MM.1S (cell line): ENCODE measurements around the gene SLC8B1.

Source experiments
- DNase-seq: peaks from one replicate; pipeline ENCODE4 v3.0.0-alpha.2; 2015
- H2AFZ ChIP-seq: fragments of 300-600 bp; sonication (generic); 2 replicates; pipeline ENCODE4 v1.6.0; 2016; ENCODE audit warnings: antibody characterized with exemption, low read length
- H3F3A ChIP-seq: fragments of 300-600 bp; sonication (generic); 2 replicates; pipeline ENCODE4 v1.6.1; 2016; ENCODE audit warnings: mild to moderate bottlenecking, antibody characterized with exemption, low read length, moderate library complexity, mixed read lengths; ENCODE audit not compliant: insufficient read depth
- H3K27ac ChIP-seq: fragments of 300-600 bp; sonication (generic); 2 replicates; pipeline ENCODE4 v1.5.1; 2016; ENCODE audit warnings: mild to moderate bottlenecking, low read length
- H3K27me3 ChIP-seq: fragments of 300-600 bp; sonication (generic); replicated peaks from 2 replicates; pipeline ENCODE4 v1.6.0; 2016; ENCODE audit warnings: low read length; ENCODE audit not compliant: insufficient read depth
- H3K36me3 ChIP-seq: fragments of 300-600 bp; sonication (generic); replicated peaks from 2 replicates; pipeline ENCODE4 v1.6.1; 2016; ENCODE audit warnings: mild to moderate bottlenecking, low read length, mixed read lengths; ENCODE audit not compliant: insufficient read depth
- H3K4me1 ChIP-seq: fragments of 300-600 bp; sonication (generic); 2 replicates; pipeline ENCODE4 v1.6.1; 2016; ENCODE audit warnings: low read length, mixed read lengths
- H3K4me2 ChIP-seq: fragments of 300-600 bp; sonication (generic); 2 replicates; pipeline ENCODE4 v1.6.0; 2016; ENCODE audit warnings: low read depth, low read length
- H3K4me3 ChIP-seq: fragments of 300-600 bp; sonication (generic); 2 replicates; pipeline ENCODE4 v1.5.1; 2016; ENCODE audit warnings: low read length, mixed read lengths
- H3K79me2 ChIP-seq: fragments of 300-600 bp; sonication (generic); 2 replicates; pipeline ENCODE4 v1.6.1; 2016; ENCODE audit warnings: mixed run types, low read length, mixed read lengths
- H3K9ac ChIP-seq: fragments of 300-600 bp; sonication (generic); 2 replicates; pipeline ENCODE4 v1.6.1; 2016; ENCODE audit warnings: low read length, mixed read lengths
- H3K9me2 ChIP-seq: fragments of 300-600 bp; sonication (generic); replicated peaks from 2 replicates; pipeline ENCODE4 v1.6.1; 2016; ENCODE audit warnings: mild to moderate bottlenecking, low read length, mixed read lengths; ENCODE audit not compliant: insufficient read depth
- H3K9me3 ChIP-seq: fragments of 300-600 bp; sonication (generic); replicated peaks from 2 replicates; pipeline ENCODE4 v1.6.1; 2016; ENCODE audit warnings: mild to moderate bottlenecking, low read length, mixed read lengths; ENCODE audit not compliant: insufficient read depth
- H4K20me1 ChIP-seq: fragments of 300-600 bp; sonication (generic); 2 replicates; pipeline ENCODE4 v1.6.1; 2016; ENCODE audit warnings: mild to moderate bottlenecking, low read length, moderate library complexity, mixed read lengths; ENCODE audit not compliant: insufficient read depth
- EZH2 ChIP-seq: fragments of 300-600 bp; sonication (generic); optimal IDR thresholded peaks from 2 replicates; pipeline ENCODE3; 2017; ENCODE audit warnings: low read depth, mild to moderate bottlenecking, antibody characterized with exemption, low read length, mixed read lengths
- EZH2phosphoT487 ChIP-seq: fragments of 300-600 bp; sonication (generic); IDR thresholded peaks from 2 replicates; pipeline ENCODE4 v1.6.1; 2018; ENCODE audit warnings: antibody characterized with exemption, low read length
- TF ChIP-seq, protein P1 (sequence below): fragments of 300-600 bp; sonication (generic); IDR thresholded peaks from 2 replicates; pipeline ENCODE4 v1.5.1; 2016; ENCODE audit warnings: antibody characterized with exemption, low read length, mixed read lengths

The SLC8B1 gene

GRCh38 chr12:113266106-113266895 lies 68.6 kb downstream of the SLC8B1 start:
- Histone ChIP-seq H2AFZ (no peak overlapping the region), H3K4me1 (no peaks in the 10 kb centered on the region), H3K27me3 (no peaks in the 10 kb centered on the region), H3K27ac (no peak overlapping the region), H3K4me2 (no peak overlapping the region), H3K9me3 (no peaks in the 10 kb centered on the region), H3K4me3 (no peak overlapping the region), H3K9me2 (no peaks in the 10 kb centered on the region), H3K79me2 (no peaks in the 10 kb centered on the region), H3F3A (no peaks in the 10 kb centered on the region), H3K9ac (no peak overlapping the region), H4K20me1 (no peaks in the 10 kb centered on the region), H3K36me3 (no peaks in the 10 kb centered on the region)
- TF ChIP-seq EZH2phosphoT487 (no peak), EZH2 (no peak)
- TF ChIP-seq, protein P1, sequence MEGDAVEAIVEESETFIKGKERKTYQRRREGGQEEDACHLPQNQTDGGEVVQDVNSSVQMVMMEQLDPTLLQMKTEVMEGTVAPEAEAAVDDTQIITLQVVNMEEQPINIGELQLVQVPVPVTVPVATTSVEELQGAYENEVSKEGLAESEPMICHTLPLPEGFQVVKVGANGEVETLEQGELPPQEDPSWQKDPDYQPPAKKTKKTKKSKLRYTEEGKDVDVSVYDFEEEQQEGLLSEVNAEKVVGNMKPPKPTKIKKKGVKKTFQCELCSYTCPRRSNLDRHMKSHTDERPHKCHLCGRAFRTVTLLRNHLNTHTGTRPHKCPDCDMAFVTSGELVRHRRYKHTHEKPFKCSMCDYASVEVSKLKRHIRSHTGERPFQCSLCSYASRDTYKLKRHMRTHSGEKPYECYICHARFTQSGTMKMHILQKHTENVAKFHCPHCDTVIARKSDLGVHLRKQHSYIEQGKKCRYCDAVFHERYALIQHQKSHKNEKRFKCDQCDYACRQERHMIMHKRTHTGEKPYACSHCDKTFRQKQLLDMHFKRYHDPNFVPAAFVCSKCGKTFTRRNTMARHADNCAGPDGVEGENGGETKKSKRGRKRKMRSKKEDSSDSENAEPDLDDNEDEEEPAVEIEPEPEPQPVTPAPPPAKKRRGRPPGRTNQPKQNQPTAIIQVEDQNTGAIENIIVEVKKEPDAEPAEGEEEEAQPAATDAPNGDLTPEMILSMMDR: no peak
- no peak for DNase-seq

- H3K9me3 ChIP-seq: no peaks in the 10 kb centered on the region
- TF ChIP-seq EZH2: no peak
- no peak for TF ChIP-seq EZH2phosphoT487
- TF ChIP-seq, protein P1: no peak
- H3K4me1 ChIP-seq: no peaks in the 10 kb centered on the region
- H3K27ac ChIP-seq: no peak overlapping the region
- H3K4me2 ChIP-seq: no peak overlapping the region
- no peaks in the 10 kb centered on the region for H3F3A ChIP-seq
- DNase-seq: no peak
- no peak overlapping the region for H3K9ac ChIP-seq
- H3K4me3 ChIP-seq: no peak overlapping the region
- no peaks in the 10 kb centered on the region for H3K9me2 ChIP-seq
- no peaks in the 10 kb centered on the region for H3K36me3 ChIP-seq
- no peaks in the 10 kb centered on the region for H3K79me2 ChIP-seq
- H2AFZ ChIP-seq: no peak overlapping the region
- H4K20me1 ChIP-seq: no peaks in the 10 kb centered on the region
- H3K27me3 ChIP-seq: no peaks in the 10 kb centered on the region
Observed at GRCh38 chr12:113263431-113263963, 71.4 kb downstream of the SLC8B1 start.

GRCh38 chr12:113262710-113263109 lies 72.2 kb downstream of the SLC8B1 start:
- Histone ChIP-seq H3K9me2 (no peaks in the 10 kb centered on the region), H3K27me3 (no peaks in the 10 kb centered on the region), H3K27ac (no peak overlapping the region), H3F3A (no peaks in the 10 kb centered on the region), H4K20me1 (no peaks in the 10 kb centered on the region), H3K9me3 (no peaks in the 10 kb centered on the region), H2AFZ (no peak overlapping the region), H3K4me3 (no peak overlapping the region), H3K36me3 (no peaks in the 10 kb centered on the region), H3K4me2 (no peak overlapping the region), H3K9ac (no peak overlapping the region), H3K79me2 (no peaks in the 10 kb centered on the region), H3K4me1 (no peaks in the 10 kb centered on the region)
- DNase-seq: no peak
- TF ChIP-seq EZH2 (no peak), EZH2phosphoT487 (no peak)
- TF ChIP-seq, protein P1: no peak
